Skeletal muscle satellite cell (primary cell): Measurements from ENCODE around the gene PLCXD3.
"Not testable (repeated sequence)": the region's sequence is repeated elsewhere in the genome, so short reads cannot be mapped to it uniquely, and the experiment has no call there.

Experiments
- H3K27me3 ChIP-seq: 2 replicates; pipeline ENCODE4 v1.7.0; 2013; ENCODE audit warnings: low read length; ENCODE audit not compliant: control insufficient read depth, insufficient read depth
- H3K36me3 ChIP-seq: 2 replicates; pipeline ENCODE4 v1.7.0; 2013; ENCODE audit warnings: mild to moderate bottlenecking, control low read depth, low read length; ENCODE audit not compliant: insufficient read depth
- H3K4me1 ChIP-seq: 2 replicates; pipeline ENCODE4 v1.7.0; 2013; ENCODE audit warnings: low read length; ENCODE audit not compliant: control insufficient read depth, insufficient read depth
- H3K4me2 ChIP-seq: 2 replicates; pipeline ENCODE4 v1.7.0; 2013; ENCODE audit warnings: mild to moderate bottlenecking, low read length
- H3K4me3 ChIP-seq: 2 replicates; pipeline ENCODE4 v1.7.0; 2013; ENCODE audit warnings: low read length
- H3K9ac ChIP-seq: 2 replicates; pipeline ENCODE4 v1.7.0; 2013; ENCODE audit warnings: mild to moderate bottlenecking, low read depth, low read length, moderate library complexity
- H3K9me3 ChIP-seq: replicated peaks from 2 replicates; pipeline ENCODE4 v1.7.0; 2013; ENCODE audit warnings: mild to moderate bottlenecking, control low read depth, low read length

PLCXD3 gene

DNA sequence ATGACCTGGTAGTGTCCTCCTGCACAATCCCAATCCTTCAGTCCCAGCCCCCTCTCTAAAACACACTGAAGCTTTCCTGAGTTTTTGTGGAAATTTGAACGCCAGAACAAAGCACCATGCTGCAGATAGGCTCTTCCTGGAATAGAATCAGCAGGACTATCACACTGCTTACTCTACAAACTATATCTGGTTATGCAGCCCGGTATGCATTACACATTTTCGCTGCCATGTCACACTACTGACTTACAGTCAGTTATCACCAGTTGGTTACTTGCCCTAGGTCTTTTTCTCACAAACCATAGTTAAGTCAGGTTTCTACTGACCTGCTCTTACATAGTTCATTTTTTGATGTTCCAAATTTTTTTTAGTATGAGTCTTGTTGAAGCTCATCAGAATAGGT lies 24.9 kb downstream of the PLCXD3 start:
- H3K4me2 ChIP-seq = no peak overlapping the region
- no peaks in the 10 kb centered on the region for H3K36me3 ChIP-seq
- no peaks in the 10 kb centered on the region for H3K4me1 ChIP-seq
- H3K9me3 ChIP-seq = no peaks in the 10 kb centered on the region
- no peak overlapping the region for H3K9ac ChIP-seq
- H3K27me3 ChIP-seq = no peaks in the 10 kb centered on the region
- H3K4me3 ChIP-seq = no peak overlapping the region

DNA sequence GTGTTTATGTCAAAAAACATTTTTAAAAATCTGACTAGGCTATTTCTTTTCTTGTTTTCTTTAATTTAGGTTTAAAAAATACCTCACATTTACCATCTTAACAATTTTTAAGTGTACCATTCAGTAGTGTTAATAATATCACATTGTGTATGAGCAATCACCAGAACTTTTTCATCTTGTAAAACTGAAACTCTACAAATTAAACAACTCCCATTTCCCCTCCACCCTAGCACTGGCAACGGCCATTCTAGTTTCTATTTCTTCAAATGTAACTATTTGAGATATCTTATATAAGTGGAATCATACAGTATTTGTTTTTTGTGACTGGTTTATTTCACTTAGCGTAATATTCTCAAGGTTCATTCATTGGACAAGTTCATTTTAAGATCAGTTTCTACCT lies 27.7 kb downstream of the PLCXD3 start:
- Histone ChIP-seq H3K9me3 (no peaks in the 10 kb centered on the region), H3K9ac (no peak overlapping the region), H3K4me1 (no peaks in the 10 kb centered on the region)

DNA sequence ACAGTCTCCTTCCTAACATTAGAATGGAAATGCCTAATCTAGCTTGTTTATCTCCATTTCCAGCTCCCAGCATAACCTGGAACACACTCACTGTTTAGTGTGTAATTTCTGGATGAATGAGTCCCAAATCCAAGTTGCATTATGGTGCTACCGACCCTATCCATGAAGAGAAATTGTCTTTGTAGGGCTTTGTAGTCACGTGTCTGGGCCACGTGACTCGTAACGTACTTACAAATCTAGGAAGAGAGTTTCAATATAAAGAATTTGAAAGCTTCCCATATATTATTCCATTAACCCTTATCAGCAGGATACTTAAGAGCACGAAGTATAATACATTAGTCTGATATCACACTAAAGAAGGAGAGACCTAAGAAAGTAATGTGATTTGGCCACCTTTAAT lies 28.2 kb downstream of the PLCXD3 start:
- H3K4me2 ChIP-seq = no peak overlapping the region
- H3K27me3 ChIP-seq = no peaks in the 10 kb centered on the region
- no peak overlapping the region for H3K9ac ChIP-seq
- H3K9me3 ChIP-seq = no peaks in the 10 kb centered on the region
- no peaks in the 10 kb centered on the region for H3K4me1 ChIP-seq
- H3K36me3 ChIP-seq = no peaks in the 10 kb centered on the region
- H3K4me3 ChIP-seq = no peak overlapping the region

More for the DNA sequence above, 27.7 kb downstream of the PLCXD3 start:
- Histone ChIP-seq H3K4me2 (no peak overlapping the region), H3K27me3 (no peaks in the 10 kb centered on the region), H3K36me3 (no peaks in the 10 kb centered on the region), H3K4me3 (no peak overlapping the region)

DNA sequence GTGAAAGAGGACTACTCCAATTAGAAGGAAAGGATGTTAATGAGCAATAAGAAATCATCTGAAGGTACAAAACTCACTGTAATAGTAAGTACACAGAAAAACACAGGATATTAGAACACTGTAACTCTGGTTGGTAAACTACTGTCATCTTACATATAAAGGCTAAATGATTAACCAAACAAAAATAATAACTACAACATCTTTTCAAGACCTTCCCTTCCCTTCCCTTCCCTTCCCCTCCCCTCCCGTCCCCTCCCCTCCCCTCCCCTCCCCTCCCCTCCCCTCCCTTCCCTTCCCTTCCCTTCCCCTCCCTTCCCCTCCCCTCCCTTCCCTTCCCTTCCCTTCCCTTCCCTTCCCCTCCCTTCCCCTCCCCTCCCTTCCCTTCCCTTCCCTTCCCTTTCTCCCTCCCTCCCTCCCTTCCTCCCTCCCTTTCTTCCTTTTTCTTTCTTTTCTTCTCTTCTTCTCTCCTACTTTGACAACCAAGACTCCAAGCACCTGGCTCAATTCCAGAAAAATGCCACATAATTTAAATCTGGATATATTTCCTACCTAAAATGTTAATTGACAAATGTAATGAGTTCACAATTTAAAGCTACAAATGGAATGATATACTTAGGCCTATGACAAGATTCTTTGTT lies 38.7 kb downstream of the PLCXD3 start:
- H3K9me3 ChIP-seq = peaks cover 12% of the 10 kb centered on the region
- not testable (repeated sequence) for H3K36me3 ChIP-seq, H3K9ac ChIP-seq, H3K27me3 ChIP-seq, H3K4me1 ChIP-seq, H3K4me3 ChIP-seq, H3K4me2 ChIP-seq

DNA sequence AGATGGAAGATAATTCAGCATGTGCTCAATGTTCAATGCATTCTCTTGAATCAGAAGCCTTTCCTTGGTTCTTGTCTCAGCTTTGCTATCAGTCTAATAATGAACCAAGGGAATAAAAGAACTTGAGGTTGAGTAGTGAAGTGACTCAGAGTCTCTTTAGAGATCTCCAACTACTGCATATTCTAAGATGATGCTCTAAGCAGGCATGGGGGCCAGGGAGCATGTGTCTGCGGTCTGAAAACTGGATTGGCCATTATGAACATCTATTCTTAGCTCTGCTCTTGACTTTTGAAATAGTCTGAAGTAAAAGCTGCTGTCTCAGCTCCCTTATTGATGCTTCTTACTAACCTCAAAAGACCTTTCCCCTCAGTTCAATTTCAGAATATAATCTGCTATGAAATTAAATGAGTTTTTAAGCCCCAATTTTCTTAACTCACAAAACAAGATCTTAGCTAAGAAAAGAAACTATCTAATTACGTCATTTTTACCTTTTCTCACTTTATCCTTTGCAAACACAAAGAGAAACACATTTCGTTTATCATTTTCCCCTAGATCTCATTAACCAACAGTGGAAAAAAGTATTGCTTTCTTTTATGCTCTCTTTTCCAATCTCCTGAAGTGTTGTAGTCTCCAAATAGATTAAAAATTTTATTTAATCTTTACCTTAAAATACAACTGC lies 44.8 kb downstream of the PLCXD3 start:
- no peak overlapping the region for H3K4me2 ChIP-seq
- H3K9me3 ChIP-seq = no peaks in the 10 kb centered on the region
- no peak overlapping the region for H3K9ac ChIP-seq
- no peaks in the 10 kb centered on the region for H3K27me3 ChIP-seq
- no peaks in the 10 kb centered on the region for H3K4me1 ChIP-seq
- no peaks in the 10 kb centered on the region for H3K36me3 ChIP-seq
- no peak overlapping the region for H3K4me3 ChIP-seq

DNA sequence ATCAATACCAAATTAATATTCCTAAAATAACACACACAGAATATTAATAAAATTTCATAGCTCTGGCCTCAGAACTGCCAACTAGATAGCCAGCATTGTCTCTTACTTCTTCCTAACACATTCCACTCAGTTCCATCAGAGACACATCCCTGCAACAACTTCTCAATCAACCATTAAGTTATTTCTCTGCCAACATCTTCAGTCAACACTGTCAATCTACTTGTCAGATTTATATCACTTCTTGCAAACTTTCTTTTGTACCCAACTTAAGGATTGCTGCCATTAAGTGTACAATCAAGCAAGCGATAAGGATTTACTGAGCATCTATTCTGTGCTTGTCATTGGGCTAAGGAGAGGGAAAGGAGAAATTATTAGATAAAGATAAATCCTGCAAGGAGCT lies 50.8 kb downstream of the PLCXD3 start:
- Histone ChIP-seq H3K9me3 (no peaks in the 10 kb centered on the region), H3K9ac (no peak overlapping the region), H3K36me3 (no peaks in the 10 kb centered on the region), H3K27me3 (no peaks in the 10 kb centered on the region), H3K4me3 (no peak overlapping the region), H3K4me1 (no peaks in the 10 kb centered on the region), H3K4me2 (no peak overlapping the region)

DNA sequence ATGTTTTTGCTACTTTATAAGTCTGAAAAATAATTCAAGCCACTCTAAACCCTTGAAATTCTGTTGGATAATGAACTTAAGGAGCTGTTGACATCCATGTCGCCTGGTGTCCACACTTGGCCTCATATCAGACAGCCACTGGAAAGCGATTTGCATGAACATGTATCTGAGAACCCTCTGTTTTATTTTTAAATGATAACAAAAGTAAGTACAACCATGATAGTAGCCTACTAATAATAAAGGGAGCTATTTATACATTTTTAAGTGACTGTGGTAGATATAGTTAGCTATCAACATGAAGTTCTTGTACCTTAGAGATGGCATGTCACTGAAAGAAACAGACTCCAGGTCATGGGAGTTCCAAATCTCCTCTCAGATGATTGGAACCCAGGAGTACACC lies 53.3 kb downstream of the PLCXD3 start:
- Histone ChIP-seq H3K9me3 (no peaks in the 10 kb centered on the region), H3K9ac (no peak overlapping the region), H3K4me1 (no peaks in the 10 kb centered on the region)

DNA sequence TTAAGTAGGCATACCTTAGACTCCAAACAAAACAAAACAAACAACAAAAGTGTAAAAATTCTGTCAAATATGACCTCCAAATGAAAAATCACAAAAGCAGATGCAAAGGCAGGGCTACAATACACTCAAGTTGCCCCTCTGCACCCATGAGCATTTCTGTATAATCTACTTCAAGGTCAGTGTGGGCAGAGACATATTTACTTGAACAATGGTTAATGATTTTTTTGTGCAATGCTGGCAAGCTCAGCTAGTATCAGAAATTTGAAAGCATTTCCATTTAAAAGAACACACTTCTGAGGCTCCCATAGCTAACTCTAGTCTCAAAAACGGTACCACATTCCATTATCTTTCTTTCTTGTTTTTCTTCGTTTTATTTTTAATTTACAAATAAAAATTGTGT lies 57.9 kb downstream of the PLCXD3 start:
- H3K4me2 ChIP-seq = no peak overlapping the region
- H3K36me3 ChIP-seq = no peaks in the 10 kb centered on the region
- no peak overlapping the region for H3K9ac ChIP-seq
- no peaks in the 10 kb centered on the region for H3K4me1 ChIP-seq
- peaks cover 3% of the 10 kb centered on the region for H3K27me3 ChIP-seq
- no peak overlapping the region for H3K4me3 ChIP-seq
- no peaks in the 10 kb centered on the region for H3K9me3 ChIP-seq

More for the DNA sequence above, 53.3 kb downstream of the PLCXD3 start:
- Histone ChIP-seq H3K4me3 (no peak overlapping the region), H3K36me3 (no peaks in the 10 kb centered on the region), H3K4me2 (no peak overlapping the region), H3K27me3 (no peaks in the 10 kb centered on the region)

DNA sequence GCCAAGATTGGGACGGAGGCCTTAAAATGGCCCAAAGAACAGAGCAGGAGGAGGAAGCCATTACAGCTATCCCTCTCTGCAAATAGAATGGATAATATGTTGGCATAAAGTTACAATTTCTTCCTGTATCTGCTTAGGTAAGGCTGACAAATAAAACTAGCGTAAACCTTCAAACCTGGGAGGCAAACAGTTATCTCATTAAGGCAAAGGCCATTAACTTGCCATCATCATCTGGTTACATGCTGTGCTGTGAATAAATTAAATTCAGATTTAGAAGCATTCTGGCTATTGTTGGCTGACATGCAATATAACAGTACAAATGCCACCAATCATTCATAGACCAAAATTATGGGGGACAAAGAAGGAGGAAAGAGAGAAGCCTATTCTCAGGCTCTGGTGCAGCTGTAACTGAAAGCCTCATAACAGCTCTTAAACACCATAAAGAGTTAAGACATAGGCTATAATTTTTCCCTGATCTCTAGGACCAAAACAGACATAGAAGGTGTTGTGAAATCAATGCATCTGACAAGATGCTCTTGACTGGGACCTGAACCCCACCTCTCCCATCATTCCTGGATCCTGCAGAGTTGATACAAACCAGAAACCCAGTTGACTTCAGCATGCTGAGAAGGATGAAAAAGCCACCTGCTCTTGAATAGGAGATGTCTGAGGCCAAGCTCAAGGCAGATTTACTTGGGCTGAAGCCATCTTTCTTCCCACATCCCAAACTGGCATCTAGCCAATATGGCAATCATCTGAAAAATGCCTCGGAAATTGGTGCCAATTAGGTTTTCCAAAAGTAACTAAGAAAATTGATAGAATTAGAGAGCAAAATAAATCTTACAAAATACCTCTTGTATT lies 62.5 kb downstream of the PLCXD3 start:
- peaks cover 3% of the 10 kb centered on the region for H3K27me3 ChIP-seq
- no peaks in the 10 kb centered on the region for H3K4me1 ChIP-seq
- no peak overlapping the region for H3K4me2 ChIP-seq

DNA sequence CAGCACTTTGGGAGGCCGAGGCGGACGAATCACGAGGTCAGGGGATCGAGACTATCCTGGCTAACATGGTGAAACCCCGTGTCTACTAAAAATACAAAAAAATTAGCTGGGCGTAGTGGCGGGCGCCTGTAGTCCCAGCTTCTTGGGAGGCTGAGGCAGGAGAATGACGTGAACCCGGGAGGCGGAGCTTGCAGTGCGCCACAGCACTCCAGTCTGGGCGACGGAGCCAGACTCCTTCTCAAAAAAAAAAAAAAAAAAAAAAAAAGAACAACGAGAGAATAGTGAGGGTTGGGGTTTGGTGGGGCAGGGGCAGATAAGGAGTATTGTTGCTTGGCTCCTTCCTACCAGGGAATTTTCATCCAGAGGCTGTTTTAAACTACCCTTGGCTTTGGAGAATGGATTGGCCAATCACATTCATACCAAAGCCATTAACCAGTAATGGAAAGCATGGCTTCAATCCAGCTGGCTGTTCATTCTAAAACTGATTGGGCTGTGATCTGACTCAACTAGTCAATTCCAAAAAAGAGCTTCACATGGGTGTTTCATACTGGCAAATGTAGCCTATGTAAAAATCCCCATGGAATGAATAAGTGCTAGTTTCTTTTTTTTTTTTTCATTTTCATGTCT lies 64.4 kb downstream of the PLCXD3 start:
- Histone ChIP-seq H3K4me3 (no peak overlapping the region), H3K36me3 (no peaks in the 10 kb centered on the region), H3K4me2 (no peak overlapping the region), H3K4me1 (no peaks in the 10 kb centered on the region), H3K9ac (no peak overlapping the region), H3K27me3 (peaks cover 3% of the 10 kb centered on the region), H3K9me3 (no peaks in the 10 kb centered on the region)

More for the DNA sequence above, 62.5 kb downstream of the PLCXD3 start:
- Histone ChIP-seq H3K9me3 (no peaks in the 10 kb centered on the region), H3K9ac (no peak overlapping the region), H3K36me3 (no peaks in the 10 kb centered on the region), H3K4me3 (no peak overlapping the region)

DNA sequence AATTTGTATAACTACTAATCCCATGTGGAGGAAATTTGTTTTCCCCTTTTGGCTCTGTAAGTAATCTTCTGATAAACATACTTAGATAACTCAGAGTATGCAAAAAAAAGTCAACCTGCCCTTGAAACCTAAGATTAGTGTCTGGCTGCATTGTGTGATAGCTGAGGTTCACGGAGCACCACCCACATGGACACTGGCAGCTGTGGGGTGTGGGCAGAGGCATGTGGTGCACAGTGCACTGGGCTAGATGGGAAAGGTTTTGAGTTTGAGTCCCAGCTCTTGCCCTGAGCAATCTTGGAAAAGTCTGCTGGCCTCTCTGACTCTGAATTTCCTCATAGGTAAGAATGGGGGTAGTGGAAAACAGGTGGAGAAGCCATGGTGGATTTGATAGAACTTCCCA lies 75.1 kb downstream of the PLCXD3 start:
- Histone ChIP-seq H3K27me3 (peaks cover 5% of the 10 kb centered on the region), H3K9me3 (no peaks in the 10 kb centered on the region), H3K4me1 (no peaks in the 10 kb centered on the region), H3K9ac (no peak overlapping the region), H3K36me3 (no peaks in the 10 kb centered on the region), H3K4me3 (no peak overlapping the region), H3K4me2 (no peak overlapping the region)
